T-helper 9 cell (primary cell): Measurements from ENCODE around the gene MAPKAPK5.
"Not testable (repeated sequence)": the region's sequence is repeated elsewhere in the genome, so short reads cannot be mapped to it uniquely, and the experiment has no call there.

Experiments
- DNase-seq: peaks from one replicate; pipeline ENCODE4 v3.0.0-alpha.2; 2020
- total RNA-seq, 2 donors: gene quantifications; one replicate each; lab custom pipeline; 2026; lab: John Stamatoyannopoulos, UW

The MAPKAPK5 gene, protein sequence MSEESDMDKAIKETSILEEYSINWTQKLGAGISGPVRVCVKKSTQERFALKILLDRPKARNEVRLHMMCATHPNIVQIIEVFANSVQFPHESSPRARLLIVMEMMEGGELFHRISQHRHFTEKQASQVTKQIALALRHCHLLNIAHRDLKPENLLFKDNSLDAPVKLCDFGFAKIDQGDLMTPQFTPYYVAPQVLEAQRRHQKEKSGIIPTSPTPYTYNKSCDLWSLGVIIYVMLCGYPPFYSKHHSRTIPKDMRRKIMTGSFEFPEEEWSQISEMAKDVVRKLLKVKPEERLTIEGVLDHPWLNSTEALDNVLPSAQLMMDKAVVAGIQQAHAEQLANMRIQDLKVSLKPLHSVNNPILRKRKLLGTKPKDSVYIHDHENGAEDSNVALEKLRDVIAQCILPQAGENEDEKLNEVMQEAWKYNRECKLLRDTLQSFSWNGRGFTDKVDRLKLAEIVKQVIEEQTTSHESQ
- 71.4 to 87.1 reads per million in 2 donors for total RNA-seq

DNA sequence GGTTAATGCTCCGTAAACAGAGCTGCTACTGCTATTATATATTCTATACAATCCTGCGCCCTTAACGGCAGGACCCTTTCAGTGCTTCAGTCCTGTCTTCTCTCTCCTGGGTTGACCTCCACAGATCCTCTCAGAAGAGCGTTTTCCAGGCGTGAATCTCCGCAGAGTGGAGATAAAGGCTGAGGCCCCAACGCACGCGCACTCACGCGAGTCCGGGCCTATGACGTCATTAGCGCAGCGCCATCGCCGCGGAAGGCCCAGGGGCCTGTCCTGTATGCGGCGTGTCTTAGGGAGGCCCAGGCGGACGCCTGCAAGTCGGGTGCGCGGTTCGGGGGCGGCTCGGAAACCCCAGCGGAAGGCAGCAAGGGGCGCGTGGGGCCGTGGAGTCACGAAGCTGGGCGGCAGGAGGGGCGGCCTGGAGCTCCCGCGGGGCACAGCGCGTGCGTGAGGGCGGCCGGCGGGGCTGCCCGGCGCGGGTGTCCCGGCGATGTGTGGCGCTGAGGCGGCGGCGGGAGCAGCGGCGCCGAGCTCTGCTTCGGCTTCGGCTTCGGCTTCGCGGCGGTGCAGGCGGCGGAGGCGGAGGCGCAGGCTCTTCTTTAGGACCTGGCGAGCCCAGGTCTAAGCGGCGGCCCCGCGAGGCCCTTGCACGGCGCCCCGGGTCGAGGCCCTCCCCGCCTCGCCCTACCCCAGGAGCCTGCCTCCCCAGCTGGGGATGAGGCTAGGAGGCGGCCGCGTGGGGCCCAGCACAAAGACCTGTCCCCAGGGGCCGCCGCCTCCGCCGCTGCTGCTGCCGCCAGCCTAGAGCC is at the start of gene MAPKAPK5:
TSS of gene MAPKAPK5 (plus strand) at position 479 of the 806 bp plus-strand sequence. CDS start 506 bp downstream, outside the sequence.
- peak; percentile 96 for DNase-seq

DNA sequence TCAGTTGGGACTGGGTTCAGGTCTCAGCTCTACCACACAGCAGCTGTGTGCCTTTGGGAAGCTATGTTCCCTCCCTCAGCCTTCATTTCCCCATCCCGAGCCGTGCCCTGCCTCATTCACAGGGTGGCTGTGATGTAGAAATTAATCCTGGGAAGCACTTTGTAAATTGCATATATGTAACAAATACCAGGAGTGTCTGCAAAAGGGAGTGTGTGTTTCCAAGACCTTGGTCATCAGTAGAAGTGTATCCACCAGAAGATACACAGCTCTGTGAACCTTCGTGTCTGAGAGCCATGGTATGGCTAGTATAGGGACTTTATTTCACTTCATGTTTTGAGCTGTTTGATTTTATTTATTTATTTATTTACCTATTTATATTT is 49.2 kb upstream of the MAPKAPK5 start:
- DNase-seq, result no peak

DNA sequence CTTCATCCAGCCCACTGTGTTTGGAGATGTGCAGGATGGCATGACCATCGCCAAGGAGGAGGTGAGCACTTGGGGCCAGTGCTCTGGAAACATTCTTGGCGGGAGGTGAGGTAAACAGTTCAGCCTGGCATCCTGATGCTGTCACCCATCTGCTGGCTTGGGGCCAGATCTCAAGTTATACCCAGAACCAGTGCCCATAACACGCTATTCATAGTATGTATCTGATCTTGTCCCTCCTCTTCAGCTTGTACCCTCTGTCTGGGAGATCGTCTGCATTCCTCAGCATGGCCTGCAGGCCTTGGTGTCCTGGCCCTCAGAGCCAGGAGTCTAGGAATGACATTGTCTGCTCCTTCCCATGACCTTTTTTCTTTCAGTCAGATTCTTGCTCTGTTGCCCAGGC is 43.8 kb upstream of the MAPKAPK5 start:
- DNase-seq, result no peak

DNA sequence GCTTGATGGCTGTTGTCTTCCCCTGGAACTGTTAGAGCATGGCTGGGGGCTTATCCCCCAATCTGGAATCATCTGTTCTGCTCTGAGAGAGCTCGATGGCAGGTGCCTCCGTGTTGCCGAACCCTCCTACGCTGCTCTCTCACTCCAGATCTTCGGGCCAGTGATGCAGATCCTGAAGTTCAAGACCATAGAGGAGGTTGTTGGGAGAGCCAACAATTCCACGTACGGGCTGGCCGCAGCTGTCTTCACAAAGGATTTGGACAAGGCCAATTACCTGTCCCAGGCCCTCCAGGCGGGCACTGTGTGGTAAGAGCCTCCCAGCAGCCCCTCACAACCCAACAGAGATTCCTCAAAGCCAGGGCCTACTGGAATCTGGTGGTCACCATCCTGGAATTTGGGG is 42.3 kb upstream of the MAPKAPK5 start:
- DNase-seq, result no peak

DNA sequence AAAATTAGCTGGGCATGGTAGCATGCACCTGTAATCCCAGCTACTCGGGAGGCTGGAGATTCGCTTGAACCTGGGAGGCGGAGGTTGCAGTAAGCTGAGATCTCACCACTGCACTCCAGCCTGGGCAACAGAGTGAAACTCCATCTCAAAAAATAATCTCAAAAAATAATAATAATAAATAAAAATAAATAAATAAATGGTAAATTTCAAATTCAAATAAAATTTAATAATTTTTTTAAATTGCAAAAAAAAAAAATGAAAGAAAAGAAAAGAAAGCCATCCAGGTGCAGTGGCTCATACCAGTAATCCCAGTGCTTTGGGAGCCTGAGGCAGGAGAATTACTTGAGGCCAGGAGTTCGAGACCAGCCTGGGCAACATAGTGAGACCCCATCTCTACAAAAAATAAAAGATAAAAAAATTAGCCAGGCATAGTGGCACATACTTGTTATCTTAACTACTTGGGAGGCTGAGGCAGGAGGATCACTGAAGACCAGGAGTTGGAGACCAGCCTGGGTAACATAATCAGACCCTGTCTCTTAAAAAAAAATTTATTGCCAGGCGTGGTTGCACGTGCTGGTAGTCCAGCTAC is 38.9 kb upstream of the MAPKAPK5 start:
- DNase-seq, result no peak

DNA sequence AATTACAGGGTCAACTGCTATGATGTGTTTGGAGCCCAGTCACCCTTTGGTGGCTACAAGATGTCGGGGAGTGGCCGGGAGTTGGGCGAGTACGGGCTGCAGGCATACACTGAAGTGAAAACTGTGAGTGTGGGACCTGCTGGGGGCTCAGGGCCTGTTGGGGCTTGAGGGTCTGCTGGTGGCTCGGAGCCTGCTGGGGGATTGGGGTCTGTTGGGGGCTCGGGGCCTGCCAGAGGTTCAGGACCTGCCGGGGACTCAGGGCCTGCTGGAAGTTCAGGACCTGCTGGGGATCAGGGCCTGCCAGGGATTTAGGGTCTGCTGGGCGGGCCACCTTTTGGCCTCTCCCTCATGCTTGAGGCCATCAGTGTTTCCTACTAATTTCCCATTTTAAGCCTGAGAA is 38.2 kb upstream of the MAPKAPK5 start:
- DNase-seq, result no peak

DNA sequence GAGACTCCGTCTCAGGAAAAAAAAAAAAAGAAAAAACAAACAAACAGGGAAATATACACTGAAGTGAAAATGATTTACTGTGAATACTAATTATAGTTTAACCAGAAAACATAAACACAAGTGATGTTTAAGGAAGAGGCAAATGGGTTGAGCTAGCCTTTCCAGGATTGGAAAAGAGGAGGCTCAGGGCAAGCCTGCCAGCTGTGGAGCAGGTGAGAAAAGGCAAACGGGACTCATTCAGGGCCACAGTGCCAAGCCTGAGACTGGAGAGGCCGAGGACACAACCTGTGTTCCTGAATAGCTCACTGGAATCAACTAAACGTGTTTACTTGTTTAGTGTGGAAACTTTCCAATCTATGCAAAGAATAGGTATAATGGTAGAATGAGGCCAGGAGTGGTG is 35.7 kb upstream of the MAPKAPK5 start:
- no peak for DNase-seq

DNA sequence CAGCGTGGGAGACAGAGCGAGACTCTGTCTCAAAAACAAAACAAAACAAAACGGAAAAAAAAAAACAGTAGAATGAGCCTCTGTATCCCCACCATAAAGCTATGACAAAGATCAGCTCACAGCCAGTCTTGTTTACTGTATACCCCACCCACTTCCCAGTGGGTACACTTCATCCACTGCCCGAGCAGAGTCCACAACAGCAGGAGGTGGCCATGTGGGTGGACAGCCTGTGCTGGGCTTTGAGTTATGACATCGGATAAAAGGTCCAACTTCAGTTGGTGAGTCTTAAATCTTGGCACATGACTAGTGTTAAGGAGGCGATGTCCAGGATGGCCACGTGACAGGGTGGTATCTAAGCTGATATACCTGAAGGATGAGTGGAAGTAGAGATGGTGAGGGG is 34.8 kb upstream of the MAPKAPK5 start:
- no peak for DNase-seq

DNA sequence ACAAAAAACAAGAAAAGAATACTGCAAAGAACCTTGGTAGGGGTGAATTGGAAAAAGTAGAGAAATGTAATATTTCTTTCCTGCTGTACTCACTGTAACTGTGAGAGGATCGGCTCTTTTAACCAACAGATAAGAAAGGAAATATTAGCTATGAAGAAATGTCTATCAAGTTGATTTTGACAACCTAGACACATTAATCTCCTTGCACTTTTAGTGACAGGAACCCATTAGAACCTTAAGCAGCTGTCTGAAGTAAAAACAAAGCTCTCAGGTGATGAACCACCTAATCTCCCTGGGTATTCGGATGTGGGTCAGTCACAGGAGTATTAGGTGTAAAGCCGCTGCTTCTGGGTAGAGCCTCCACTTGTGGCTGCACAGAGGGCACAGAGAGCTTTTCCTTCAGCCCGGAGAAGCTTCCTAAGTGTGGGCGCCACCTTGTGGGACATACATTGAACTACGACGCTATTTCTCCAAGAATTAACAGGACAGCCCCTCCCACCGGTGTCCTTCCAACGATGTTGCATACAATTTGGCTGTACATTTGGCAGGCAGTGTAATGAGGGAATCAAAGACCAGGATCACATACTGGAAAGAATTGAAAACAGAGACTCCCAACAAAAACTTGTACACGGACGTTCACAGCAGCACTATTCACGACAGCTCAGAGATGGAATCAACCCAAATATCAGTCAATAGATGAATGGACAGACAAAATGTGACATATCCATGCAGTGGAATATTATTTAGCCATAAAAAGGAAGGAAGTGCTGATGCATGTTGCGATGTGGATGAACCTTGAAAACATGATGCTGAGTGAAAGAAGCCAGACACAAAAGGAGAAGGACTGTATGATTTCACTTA is 28.9 kb upstream of the MAPKAPK5 start:
- DNase-seq, result peak; percentile 46

DNA sequence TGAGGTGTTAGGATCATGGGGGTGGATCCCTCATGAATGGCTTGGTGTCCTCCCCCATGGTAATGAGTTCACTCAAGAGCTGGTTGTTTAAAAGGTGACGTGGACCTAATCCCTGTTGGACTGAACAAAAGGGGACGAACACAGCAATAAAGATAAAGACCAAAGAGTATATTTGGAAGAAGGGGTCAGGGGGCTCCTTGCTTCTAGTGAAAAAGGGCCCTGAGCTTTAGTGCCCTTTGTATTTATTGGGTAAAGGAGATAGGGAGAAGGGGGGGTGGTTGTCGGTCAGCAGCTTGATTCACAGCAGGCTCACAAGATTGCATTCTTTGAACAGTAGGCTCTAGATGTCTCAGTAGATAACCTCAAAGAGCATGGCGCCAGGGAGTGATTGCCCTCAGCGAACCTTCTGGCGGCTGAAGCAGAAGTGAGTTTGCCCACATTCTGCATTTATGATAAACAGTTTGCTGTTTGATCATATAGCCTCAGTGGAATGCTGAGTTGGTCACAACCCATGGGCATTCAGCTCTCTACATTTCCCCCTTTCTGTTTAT is 25.9 kb upstream of the MAPKAPK5 start:
- DNase-seq, result no peak

DNA sequence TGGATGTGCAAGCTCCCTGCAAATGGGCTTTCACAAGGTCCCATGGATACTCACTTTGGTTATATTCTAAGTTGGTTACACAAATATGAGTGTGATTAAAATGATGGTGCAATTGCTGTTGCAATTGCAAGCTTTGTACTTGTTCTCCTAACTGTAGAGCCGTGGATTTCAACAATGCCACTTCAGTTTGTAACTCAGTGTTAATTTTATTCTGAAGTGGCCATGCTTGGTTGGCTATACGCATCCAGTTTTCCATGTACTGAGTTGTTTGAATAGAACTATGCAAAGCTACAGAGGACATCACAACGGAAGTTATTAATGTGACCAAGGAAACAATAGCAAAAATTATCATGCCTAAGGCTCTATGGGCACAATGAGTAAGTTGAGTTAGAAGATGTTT is 25.1 kb upstream of the MAPKAPK5 start:
- DNase-seq, result not testable (repeated sequence)

DNA sequence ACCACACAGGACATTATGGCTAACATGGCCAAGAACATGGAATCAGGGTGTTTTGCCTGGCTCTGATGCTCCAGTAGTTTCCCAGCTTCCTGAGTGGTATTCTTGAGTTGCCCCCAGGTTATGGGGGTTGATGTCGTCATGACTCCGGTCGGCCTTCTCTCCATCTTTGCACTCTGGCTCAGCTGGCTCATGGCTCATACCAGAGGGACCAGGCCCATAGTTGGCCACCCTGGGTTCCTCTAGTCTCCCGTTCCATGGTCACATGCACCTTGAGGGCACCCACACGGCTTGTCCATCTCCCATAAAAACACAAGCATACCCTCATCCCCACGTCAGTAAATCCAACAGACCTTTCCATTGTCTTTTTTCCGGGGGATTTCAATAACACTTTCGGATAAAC is 23.7 kb upstream of the MAPKAPK5 start:
- no peak for DNase-seq

DNA sequence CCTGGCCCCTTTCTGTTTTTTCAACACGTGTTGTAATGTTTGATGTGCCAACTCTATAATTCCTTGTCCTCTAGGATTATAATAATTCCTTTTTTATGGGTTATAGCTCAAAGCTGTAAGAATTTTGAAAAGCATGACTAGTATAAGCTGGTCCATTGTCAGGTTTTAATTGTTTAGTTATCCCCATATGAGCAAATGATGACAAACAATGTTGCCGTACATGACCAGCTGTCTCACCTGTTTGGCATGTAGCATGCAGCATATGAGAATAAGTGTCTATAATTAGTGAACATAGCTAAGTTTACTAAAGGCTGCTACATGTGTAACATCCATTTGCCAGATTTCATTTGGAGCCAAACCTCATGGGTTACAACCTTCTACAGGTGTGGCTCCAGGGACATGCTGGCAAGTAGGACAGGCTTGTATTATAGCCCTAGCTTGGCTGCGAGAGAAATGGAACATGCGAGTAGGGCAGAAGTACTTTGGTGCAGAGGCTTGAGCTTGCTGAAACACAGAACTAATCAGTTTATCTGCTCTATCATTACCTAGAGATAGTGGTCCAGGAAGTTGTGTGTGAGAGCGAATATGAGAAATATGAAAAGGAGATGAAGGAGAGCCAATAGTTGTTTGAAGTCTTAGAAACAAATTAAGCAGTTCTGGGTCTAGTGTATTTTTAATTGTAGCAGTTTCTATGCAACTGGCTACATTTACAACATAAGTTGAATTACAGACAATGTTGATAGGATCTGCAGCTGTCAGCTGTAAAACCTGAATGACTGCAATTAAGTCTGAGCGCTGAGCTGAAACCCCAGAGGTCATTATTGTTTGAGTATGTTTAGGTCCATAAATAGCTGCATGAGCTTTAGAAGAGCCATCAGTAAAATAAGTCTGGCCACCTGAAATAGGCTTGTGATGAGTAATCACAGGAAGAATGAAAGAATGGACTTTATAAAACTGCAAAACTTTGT is 22.6 kb upstream of the MAPKAPK5 start:
- no peak for DNase-seq

DNA sequence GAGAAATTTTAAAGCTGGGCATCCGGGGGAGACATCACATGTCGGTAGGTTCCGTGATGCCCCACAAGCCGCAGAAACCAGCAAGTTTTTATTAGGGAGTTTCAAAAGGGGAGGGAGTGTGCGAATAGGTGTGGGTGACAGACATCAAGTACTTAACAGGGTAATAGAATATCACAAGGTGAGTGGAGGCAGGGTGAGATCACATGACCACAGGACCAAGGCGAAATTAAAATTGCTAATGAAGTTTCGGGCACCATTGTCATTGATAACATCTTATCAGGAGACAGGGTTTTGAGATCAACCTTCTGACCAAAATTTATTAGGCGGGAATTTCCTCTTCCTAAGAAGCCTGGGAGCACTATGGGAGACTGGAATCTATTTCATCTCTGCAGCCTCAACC is 21.2 kb upstream of the MAPKAPK5 start:
- not testable (repeated sequence) for DNase-seq

DNA sequence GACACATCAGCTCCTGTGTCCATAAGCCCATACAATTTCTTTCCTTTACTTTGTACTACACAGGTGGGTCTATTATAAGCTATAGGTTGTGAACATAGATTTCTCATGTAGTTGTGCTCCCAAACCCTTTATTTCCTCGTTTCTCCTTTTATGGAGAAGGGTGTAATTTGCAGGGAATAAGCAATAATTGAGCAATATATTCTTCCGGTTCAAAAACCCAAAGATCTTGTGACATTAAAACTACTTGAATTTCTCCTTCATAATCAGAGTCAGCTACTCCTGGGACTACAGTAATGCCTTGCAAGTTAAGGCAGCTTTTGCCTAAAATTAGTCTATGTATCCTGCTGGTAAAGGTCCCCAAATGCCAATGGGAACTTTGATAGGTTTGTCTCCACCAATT is 19.1 kb upstream of the MAPKAPK5 start:
- no peak for DNase-seq

DNA sequence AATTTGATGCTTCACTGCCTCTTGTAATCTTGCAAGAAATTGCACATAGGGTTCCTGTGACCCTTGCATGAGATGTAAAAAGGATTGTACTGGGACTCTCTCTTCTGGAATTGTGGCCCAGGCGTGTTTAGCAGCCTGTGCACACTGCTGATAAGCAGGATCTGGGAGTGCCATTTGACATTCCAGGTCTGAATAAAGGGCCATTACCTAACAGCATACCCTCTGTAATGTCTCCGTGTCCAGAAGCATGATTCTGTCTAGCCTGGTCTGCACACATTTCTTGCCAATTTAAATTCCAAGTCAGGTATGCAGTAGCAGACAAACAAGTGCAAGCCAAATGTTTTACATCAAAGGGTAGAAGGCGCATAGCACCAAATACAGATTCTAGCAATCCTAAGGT is 18.1 kb upstream of the MAPKAPK5 start:
- no peak for DNase-seq

DNA sequence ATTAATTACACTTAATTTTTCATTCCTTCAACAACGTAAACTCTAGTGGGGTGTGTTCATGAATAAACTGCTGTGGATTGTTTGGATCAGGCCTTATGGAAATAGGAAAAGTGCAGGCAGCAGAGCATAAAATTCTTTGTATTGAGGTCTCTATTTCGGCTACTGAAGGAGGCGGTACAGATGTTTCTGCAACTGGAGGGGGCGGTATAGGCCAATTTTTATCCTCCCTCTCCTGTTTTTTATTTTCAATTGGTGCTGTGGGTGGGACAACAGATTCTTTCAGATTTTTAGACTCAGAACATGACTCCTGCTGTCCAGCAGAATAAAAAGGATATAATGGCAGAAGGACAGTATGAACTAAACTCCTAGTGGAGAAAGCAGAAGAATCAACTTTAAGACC is 17.7 kb upstream of the MAPKAPK5 start:
- not testable (repeated sequence) for DNase-seq

DNA sequence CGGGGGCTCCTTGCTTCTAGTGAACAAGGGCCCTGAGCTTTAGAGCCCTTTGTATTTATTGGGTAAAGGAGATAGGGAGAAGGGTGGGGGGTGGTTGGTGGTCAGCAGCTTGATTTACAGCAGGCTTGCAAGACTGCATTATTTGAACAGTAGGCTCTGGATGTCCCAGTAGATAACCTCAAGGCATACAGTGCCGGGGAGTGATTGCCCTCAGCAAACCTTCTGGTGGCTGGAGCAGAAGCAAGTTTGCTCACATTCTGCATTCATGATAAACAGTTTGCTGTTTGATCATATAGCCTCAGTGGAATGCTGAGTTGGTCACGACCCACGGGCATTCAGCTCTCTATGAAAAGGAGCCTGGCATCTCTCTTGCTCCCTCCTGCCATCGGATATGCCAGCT is 16.5 kb upstream of the MAPKAPK5 start:
- no peak for DNase-seq

DNA sequence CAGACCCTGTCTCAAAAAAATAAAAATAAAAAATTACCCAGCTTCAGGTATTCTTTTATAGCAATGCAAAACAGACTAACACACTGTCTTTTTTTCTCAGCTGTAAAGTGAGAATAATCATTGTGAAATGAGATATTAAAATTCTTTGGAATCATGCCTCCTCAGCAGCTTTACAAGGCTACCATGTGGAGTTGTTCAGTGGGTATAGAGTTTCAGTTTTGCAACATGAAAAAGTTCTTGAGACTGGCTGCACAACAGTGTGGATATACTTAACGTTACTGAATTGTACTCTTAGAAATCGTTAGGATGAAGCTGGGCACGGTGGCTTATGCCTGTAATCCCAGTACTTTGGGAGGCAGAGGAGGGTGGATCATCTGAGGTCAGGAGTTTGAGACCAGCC is 15.7 kb upstream of the MAPKAPK5 start:
- DNase-seq, result no peak

DNA sequence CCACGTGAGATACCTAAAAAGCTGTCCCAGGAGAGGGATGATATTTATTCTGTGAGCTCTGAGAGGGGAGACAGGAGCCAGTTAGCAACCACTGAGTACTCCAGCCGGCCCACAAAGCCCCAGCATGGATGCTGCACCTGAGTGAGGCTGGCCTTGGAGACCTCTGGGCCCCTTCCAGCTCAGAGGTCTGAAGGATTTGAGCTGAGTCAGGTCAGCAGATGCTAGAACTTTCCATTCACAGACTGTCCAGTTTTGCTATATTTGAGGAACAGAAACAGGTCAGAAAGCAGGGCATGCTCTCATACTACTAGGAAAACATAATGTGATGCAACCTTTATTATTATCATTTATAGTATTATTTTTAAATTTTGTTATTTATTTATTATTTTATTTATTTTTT is 15.0 kb upstream of the MAPKAPK5 start:
- DNase-seq, result no peak

DNA sequence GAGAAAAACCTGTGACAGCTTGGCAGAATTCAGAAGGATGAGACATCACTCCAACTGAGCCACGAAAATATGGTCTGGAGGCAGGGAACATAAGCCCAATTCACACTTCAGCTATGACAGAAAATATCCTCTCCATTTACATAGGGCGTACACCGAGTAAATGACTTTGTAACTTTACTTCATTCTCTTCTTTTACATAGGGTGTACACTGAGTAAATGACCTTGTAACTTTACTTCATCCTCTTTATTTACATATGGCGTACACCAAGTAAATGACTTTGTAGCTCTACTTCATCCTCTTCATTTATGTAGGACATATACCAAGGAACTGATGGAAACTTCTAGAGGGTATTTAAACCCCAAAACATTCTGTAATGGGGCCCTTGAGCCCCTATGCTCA is 14.1 kb upstream of the MAPKAPK5 start:
- no peak for DNase-seq
